AG09309 (cell line): ENCODE measurements around the gene KRTAP20-3.

Experiments used
- DNase-seq: peaks from one replicate; pipeline ENCODE4 v3.0.0-alpha.2; 2010; ENCODE audit warnings: low read depth
- H3K4me3 ChIP-seq: 2 replicates; pipeline ENCODE4 v1.5.1; 2011; ENCODE audit warnings: mild to moderate bottlenecking, low read depth, low read length, moderate library complexity; ENCODE audit not compliant: control insufficient read depth
- CTCF ChIP-seq: IDR thresholded peaks from 2 replicates; pipeline ENCODE4 v1.5.1; 2011; ENCODE audit warnings: mild to moderate bottlenecking, low read depth, low read length, inconsistent platforms; ENCODE audit not compliant: insufficient read depth, control insufficient read depth; ENCODE audit errors: missing control alignments

The KRTAP20-3 gene

GRCh38 chr21:30615199-30615598, 27.5 kb upstream of the KRTAP20-3 start:
- H3K4me3 ChIP-seq: no peak overlapping the region
- TF ChIP-seq CTCF: no peak
- no peak for DNase-seq

DNA sequence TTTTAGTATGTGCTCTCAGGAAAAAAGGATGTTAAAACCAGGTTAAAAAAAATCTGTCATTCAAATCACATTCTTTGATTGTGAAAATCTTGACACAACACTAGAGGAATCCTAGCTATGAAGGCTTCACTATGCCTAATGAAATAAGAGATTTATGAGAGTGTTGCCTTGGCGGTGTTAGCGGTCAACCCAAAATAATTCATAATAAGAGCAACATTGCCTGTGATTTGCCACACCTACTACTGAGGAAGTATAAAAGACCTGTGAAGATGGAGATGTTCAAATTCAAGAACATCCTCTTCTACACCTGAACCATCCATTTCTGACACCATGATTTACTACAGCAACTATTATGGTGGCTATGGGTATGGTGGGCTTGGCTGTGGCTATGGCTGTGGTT, 26.5 kb upstream of the KRTAP20-3 start, which contains the start of gene KRTAP20-1:
Gene KRTAP20-1, plus strand, starts transcription at position 301 of the 400 bp plus-strand sequence. Its CDS starts 30 bp downstream, at position 331.
- no peak for DNase-seq
- TF ChIP-seq CTCF: no peak
- H3K4me3 ChIP-seq: no peak within 1 kb of the TSS

DNA sequence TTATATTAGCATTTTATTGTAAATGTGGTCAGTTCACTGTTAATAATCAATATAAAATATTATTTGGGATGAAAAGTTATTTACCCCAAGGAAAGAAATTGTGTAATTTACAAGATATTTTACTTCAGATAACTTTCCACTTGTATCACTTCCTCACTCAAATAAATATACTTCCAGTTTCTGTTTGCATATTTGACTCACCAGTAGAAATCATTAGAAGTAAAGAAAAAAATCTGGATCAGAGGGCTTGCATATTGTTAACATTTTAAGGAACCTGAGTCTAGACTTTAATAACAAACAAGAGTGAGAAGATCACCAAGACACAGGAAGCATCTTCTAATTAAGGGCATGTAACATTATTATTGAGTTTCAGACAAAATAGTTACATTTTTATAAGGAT, 22.6 kb upstream of the KRTAP20-3 start:
- H3K4me3 ChIP-seq: no peak overlapping the region
- no peak for TF ChIP-seq CTCF
- DNase-seq: no peak

- H3K4me3 ChIP-seq: no peak within 1 kb of the TSS
- no peak for DNase-seq
- TF ChIP-seq CTCF: no peak
These were observed 22.1 kb upstream of the KRTAP20-3 start, which contains the start of gene KRTAP20-4 for GRCh38 chr21:30620522-30620921. Gene KRTAP20-4 (plus strand): TSS chr21:30620627.

DNA sequence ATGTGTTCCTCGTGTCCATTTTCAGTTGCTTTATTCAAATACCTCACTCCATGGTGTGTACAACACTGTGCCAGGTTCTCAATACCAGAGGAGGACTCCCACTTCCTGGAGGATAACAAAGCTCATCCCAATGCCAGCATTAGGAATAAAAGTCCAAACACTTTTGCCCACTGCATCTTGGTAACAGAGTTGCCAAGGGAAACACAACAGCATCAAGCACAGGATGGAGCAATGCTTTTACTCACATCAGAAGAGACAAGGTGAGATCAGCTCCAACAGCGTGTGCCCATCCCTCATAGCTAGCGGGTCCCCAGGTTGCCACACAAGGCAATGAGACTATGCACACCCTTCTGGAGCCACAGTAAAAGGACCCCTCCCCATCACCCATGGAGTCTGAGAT, 19.3 kb upstream of the KRTAP20-3 start:
- H3K4me3 ChIP-seq: no peak overlapping the region
- DNase-seq: no peak
- no peak for TF ChIP-seq CTCF

GRCh38 chr21:30625449-30626165, 17.1 kb upstream of the KRTAP20-3 start:
- H3K4me3 ChIP-seq: no peak overlapping the region
- no peak for DNase-seq
- no peak for TF ChIP-seq CTCF
